Fibroblast of lung (primary cell): ENCODE data around the gene KLF14. TPM values are rescaled to one million over a fixed set of nuclear protein-coding genes. Genes with fewer than 3 reads are reported as not detected.

Experiments
- DNase-seq, 2 donors: peaks; one replicate each; pipeline versions ENCODE4 v3.0.0 to v3.0.0-alpha.2; 2010; ENCODE audit warnings: low read depth in 2 of 2
- H2AFZ ChIP-seq: 2 replicates; pipeline ENCODE4 v1.5.1; 2012; ENCODE audit warnings: low read length, control low read depth, inconsistent platforms
- H3K27ac ChIP-seq: 2 replicates; pipeline ENCODE4 v1.5.1; 2011; ENCODE audit warnings: low read length, control low read depth; ENCODE audit not compliant: insufficient read depth
- H3K27me3 ChIP-seq: 2 replicates; pipeline ENCODE4 v1.5.1; 2011; ENCODE audit warnings: mild to moderate bottlenecking, low read length; ENCODE audit not compliant: control insufficient read depth, insufficient read depth
- H3K36me3 ChIP-seq: 2 replicates; pipeline ENCODE4 v1.5.1; 2011; ENCODE audit warnings: low read length; ENCODE audit not compliant: control insufficient read depth, insufficient read depth
- H3K4me1 ChIP-seq: 2 replicates; pipeline ENCODE4 v1.5.1; 2011; ENCODE audit warnings: low read length; ENCODE audit not compliant: control insufficient read depth, insufficient read depth; ENCODE audit errors: extremely low read depth
- H3K4me2 ChIP-seq: 2 replicates; pipeline ENCODE4 v1.5.1; 2011; ENCODE audit warnings: low read length, control low read depth; ENCODE audit not compliant: insufficient read depth; ENCODE audit errors: extremely low read depth
- H3K4me3 ChIP-seq, 4 experiments: fragments of 200-600 bp in 1 of 4; sonication (generic) in 1 of 4; replicated peaks in 1 of 4; 2 replicates each; pipeline ENCODE4 v1.5.1; 2011 to 2016; ENCODE audit warnings: low read length in 4 of 4, low read depth in 3 of 4, mild to moderate bottlenecking in 3 of 4, control low read depth in 2 of 4, inconsistent platforms in 1 of 4, mixed read lengths in 1 of 4; ENCODE audit not compliant: insufficient read depth in 1 of 4; ENCODE audit errors: control extremely low read depth in 1 of 4
- H3K79me2 ChIP-seq: 2 replicates; pipeline ENCODE4 v1.5.1; 2012; ENCODE audit warnings: mild to moderate bottlenecking, low read length, inconsistent platforms; ENCODE audit not compliant: control insufficient read depth, insufficient read depth
- H3K9ac ChIP-seq: 2 replicates; pipeline ENCODE4 v1.5.1; 2011; ENCODE audit warnings: mild to moderate bottlenecking, low read length, control low read depth; ENCODE audit not compliant: insufficient read depth
- H3K9me3 ChIP-seq: 2 replicates; pipeline ENCODE4 v1.5.1; 2012; ENCODE audit warnings: low read depth, low read length; ENCODE audit not compliant: control insufficient read depth, insufficient read depth
- H4K20me1 ChIP-seq: 2 replicates; pipeline ENCODE4 v1.5.1; 2011; ENCODE audit warnings: low read length; ENCODE audit not compliant: control insufficient read depth, insufficient read depth; ENCODE audit errors: extremely low read depth
- CTCF ChIP-seq, 2 donors: IDR thresholded peaks in 1 of 2; conservative IDR thresholded peaks in 1 of 2; 1 replicate in 1 of 2; 2 replicates in 1 of 2; pipeline ENCODE4 v1.5.1; 2011 to 2012; ENCODE audit warnings: low read length in 2 of 2, control low read depth in 1 of 2, inconsistent platforms in 1 of 2, low read depth in 1 of 2, mild to moderate bottlenecking in 1 of 2
- EZH2 ChIP-seq: IDR thresholded peaks from 2 replicates; pipeline ENCODE4 v1.5.1; 2012; ENCODE audit warnings: low read length, control low read depth, mild to moderate bottlenecking; ENCODE audit errors: missing control alignments
- polyA plus RNA-seq, 2 donors: library from polyadenylated mRNA; depleted of rRNA in 1 of 2; stranded (reverse) in 1 of 2; unstranded in 1 of 2; fragments of >200 nt; gene quantifications; 2 replicates each; pipeline ENCODE4 v1.2.1, GENCODE V29; 2011 to 2012; ENCODE audit warnings: missing spikeins in 1 of 2
- total RNA-seq: library from RNA; depleted of rRNA; stranded (reverse); fragments of >200 nt; gene quantifications from 2 replicates; pipeline ENCODE4 v1.2.1, GENCODE V29; 2014

KLF14 gene
- total and polyA plus RNA-seq, 2 donors (not counting 1 experiment from before 2014, with no cell fraction given) = under 0.01 to 0.27 TPM

GRCh38 chr7:130748531-130749389 lies 14.8 kb upstream of the KLF14 start:
- no peak for TF ChIP-seq EZH2
- no peak for DNase-seq
- Histone ChIP-seq H3K4me1 (no peaks in the 10 kb centered on the region), H3K79me2 (no peaks in the 10 kb centered on the region), H3K27me3 (peaks cover 2% of the 10 kb centered on the region), H3K4me2 (no peak overlapping the region), H3K9ac (no peak overlapping the region), H3K4me3 (no peak overlapping the region), H3K36me3 (no peaks in the 10 kb centered on the region), H4K20me1 (no peaks in the 10 kb centered on the region), H3K9me3 (no peaks in the 10 kb centered on the region), H2AFZ (no peak overlapping the region), H3K27ac (no peak overlapping the region)

GRCh38 chr7:130741331-130741995 lies 7.5 kb upstream of the KLF14 start:
- no peak overlapping the region for H3K9ac ChIP-seq
- H3K36me3 ChIP-seq = no peaks in the 10 kb centered on the region
- H2AFZ ChIP-seq = no peak overlapping the region
- no peaks in the 10 kb centered on the region for H4K20me1 ChIP-seq
- no peaks in the 10 kb centered on the region for H3K79me2 ChIP-seq
- H3K27ac ChIP-seq = no peak overlapping the region
- DNase-seq = no peak
- H3K9me3 ChIP-seq = no peaks in the 10 kb centered on the region
- TF ChIP-seq CTCF (conservative IDR thresholded peaks at IDR 0.05 in 1 of 2, IDR thresholded peaks at IDR 0.05 in 1 of 2; ENCODE audit: low read depth in 1 of 2, low read length in 2 of 2) (no peak), EZH2 (no peak)
- no peaks in the 10 kb centered on the region for H3K4me1 ChIP-seq
- H3K27me3 ChIP-seq = peaks cover 31% of the 10 kb centered on the region
- H3K4me2 ChIP-seq = no peak overlapping the region
- H3K4me3 ChIP-seq = no peak overlapping the region

- Histone ChIP-seq H3K27me3 (peaks cover 33% of the 10 kb centered on the region), H4K20me1 (no peaks in the 10 kb centered on the region), H3K4me2 (no peak overlapping the region), H3K36me3 (no peaks in the 10 kb centered on the region), H3K4me1 (no peaks in the 10 kb centered on the region), H3K27ac (no peak overlapping the region), H3K4me3 (no peak overlapping the region), H3K79me2 (no peaks in the 10 kb centered on the region), H2AFZ (no peak overlapping the region), H3K9me3 (no peaks in the 10 kb centered on the region), H3K9ac (no peak overlapping the region)
- TF ChIP-seq CTCF (conservative IDR thresholded peaks at IDR 0.05 in 1 of 2, IDR thresholded peaks at IDR 0.05 in 1 of 2; ENCODE audit: low read depth in 1 of 2, low read length in 2 of 2) = no peak
- TF ChIP-seq EZH2 = no peak
- no peak for DNase-seq
These were observed 6.6 kb upstream of the KLF14 start for GRCh38 chr7:130740606-130741005.
